ENCODE data around the gene ACYP1. TPM values are rescaled to one million over a fixed set of nuclear protein-coding genes. Genes with fewer than 3 reads are reported as not detected.

ACYP1 gene
- total RNA-seq, 2 experiments from 2014 or later: 65.0 to 97.5 TPM

DNA sequence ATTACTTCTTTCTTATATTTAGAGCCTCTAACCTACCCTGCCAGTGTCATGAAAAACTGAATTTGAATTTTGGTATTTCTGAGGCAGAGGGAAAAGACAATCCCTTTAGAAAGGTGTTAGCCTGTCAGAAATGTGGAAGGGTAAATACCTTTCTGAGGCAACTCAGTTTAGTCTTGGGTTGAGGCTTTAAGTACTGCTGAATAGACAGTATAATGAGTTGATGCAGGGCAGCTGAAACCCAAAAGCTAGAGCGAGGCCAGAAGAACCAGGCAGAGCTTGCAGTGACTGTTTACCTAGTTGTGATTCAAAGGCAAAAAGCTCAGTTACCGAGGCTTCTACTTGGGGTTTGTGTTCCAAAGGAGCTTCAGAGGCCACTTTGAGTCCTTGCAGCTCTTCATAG is 24.3 kb upstream of the ACYP1 start:
- intact Hi-C loops (cut with micrococcal nuclease; ENCODE audit: unreplicated experiment): loop anchor here (1.0 kb wide), 3 partner anchors 142 to 227 kb away; no protein-coding TSS in a partner anchor
- Histone ChIP-seq H3K4me1 (ENCODE audit: insufficient read depth, low read length, poor library complexity, severe bottlenecking) (no peaks in the 10 kb centered on the region), H3K9me3 (ENCODE audit: low read length) (no peaks in the 10 kb centered on the region), H3K36me3 (ENCODE audit: insufficient read depth, low read length) (peaks cover 82% of the 10 kb centered on the region), H3K4me2 (ENCODE audit: low read length) (no peak overlapping the region), H3K79me2 (ENCODE audit: insufficient read depth, low read depth, low read length) (no peaks in the 10 kb centered on the region), H2AFZ (ENCODE audit: low read length) (no peak overlapping the region), H3K27ac (ENCODE audit: low read depth, low read length, poor library complexity, severe bottlenecking) (no peak overlapping the region), H3K4me3 (ENCODE audit: low read depth, low read length, poor library complexity, severe bottlenecking) (no peak overlapping the region), H4K20me1 (ENCODE audit: insufficient read depth, low read length) (no peaks in the 10 kb centered on the region), H3K9me2 (ENCODE audit: insufficient read depth, low read length) (no peaks in the 10 kb centered on the region)
- BruUV-seq (replicated peaks): no TSS peak
- ChIA-PET POLR2A (interaction anchor here (0.9 to 1.2 kb wide), 3 partner anchors 13 to 30 kb away, joined by 3 read pairs; no protein-coding TSS in a partner anchor), CTCF (ENCODE audit: unreplicated experiment) (interaction anchor here (0.6 to 1.7 kb wide), 5 partner anchors 39 to 232 kb away, joined by 3 to 4 read pairs (median 3); no protein-coding TSS in a partner anchor)
- DNase-seq (ENCODE audit: low spot score): no peak
- TF ChIP-seq, protein P1, sequence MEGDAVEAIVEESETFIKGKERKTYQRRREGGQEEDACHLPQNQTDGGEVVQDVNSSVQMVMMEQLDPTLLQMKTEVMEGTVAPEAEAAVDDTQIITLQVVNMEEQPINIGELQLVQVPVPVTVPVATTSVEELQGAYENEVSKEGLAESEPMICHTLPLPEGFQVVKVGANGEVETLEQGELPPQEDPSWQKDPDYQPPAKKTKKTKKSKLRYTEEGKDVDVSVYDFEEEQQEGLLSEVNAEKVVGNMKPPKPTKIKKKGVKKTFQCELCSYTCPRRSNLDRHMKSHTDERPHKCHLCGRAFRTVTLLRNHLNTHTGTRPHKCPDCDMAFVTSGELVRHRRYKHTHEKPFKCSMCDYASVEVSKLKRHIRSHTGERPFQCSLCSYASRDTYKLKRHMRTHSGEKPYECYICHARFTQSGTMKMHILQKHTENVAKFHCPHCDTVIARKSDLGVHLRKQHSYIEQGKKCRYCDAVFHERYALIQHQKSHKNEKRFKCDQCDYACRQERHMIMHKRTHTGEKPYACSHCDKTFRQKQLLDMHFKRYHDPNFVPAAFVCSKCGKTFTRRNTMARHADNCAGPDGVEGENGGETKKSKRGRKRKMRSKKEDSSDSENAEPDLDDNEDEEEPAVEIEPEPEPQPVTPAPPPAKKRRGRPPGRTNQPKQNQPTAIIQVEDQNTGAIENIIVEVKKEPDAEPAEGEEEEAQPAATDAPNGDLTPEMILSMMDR (conservative IDR thresholded peaks at IDR 0.05; ENCODE audit: low read length): no peak
- TF ChIP-seq EZH2phosphoT487 (IDR thresholded peaks at IDR 0.05; ENCODE audit: borderline replicate concordance, low read depth, low read length): no peak

DNA sequence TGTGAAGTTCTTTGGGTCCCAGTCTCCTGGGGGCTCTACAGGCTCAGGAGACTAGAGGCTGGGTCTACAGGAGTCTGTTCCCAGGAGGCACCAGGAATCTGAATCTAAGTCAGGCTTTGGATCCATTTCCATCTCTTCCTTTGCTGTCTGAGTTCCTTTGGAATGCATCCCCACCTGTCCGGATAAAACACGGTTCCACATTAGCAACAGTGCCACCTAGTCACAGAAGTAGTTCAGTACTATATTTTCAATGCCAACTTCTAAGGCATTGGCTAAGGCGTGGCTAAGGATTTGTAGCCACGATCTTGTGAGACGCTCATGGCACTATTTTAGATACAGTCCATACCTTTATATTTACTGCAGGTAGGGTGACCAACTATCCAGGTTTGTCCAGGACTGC is 20.7 kb upstream of the ACYP1 start:
- no peaks in the 10 kb centered on the region for H3K4me1 ChIP-seq (ENCODE audit: insufficient read depth, low read length, poor library complexity, severe bottlenecking)
- no peaks in the 10 kb centered on the region for H4K20me1 ChIP-seq (ENCODE audit: insufficient read depth, low read length)
- H2AFZ ChIP-seq (ENCODE audit: low read length): no peak overlapping the region
- no peak for DNase-seq (ENCODE audit: low spot score)
- H3K79me2 ChIP-seq (ENCODE audit: insufficient read depth, low read depth, low read length): no peaks in the 10 kb centered on the region
- H3K4me2 ChIP-seq (ENCODE audit: low read length): no peak overlapping the region
- no peak overlapping the region for H3K4me3 ChIP-seq (ENCODE audit: low read depth, low read length, poor library complexity, severe bottlenecking)
- H3K27ac ChIP-seq (ENCODE audit: low read depth, low read length, poor library complexity, severe bottlenecking): no peak overlapping the region
- H3K36me3 ChIP-seq (ENCODE audit: insufficient read depth, low read length): peaks cover 74% of the 10 kb centered on the region
- H3K9me2 ChIP-seq (ENCODE audit: insufficient read depth, low read length): no peaks in the 10 kb centered on the region
- ChIA-PET CTCF (ENCODE audit: unreplicated experiment) (no interaction called here), POLR2A (no interaction called here)
- intact Hi-C loops (cut with micrococcal nuclease; ENCODE audit: unreplicated experiment): no loop called here
- BruUV-seq (replicated peaks): no TSS peak
- no peak for TF ChIP-seq EZH2phosphoT487 (IDR thresholded peaks at IDR 0.05; ENCODE audit: borderline replicate concordance, low read depth, low read length)
- TF ChIP-seq, protein P1 (conservative IDR thresholded peaks at IDR 0.05; ENCODE audit: low read length): peak; percentile 36; the same call in 1 of the 2 replicates
- no peaks in the 10 kb centered on the region for H3K9me3 ChIP-seq (ENCODE audit: low read length)

DNA sequence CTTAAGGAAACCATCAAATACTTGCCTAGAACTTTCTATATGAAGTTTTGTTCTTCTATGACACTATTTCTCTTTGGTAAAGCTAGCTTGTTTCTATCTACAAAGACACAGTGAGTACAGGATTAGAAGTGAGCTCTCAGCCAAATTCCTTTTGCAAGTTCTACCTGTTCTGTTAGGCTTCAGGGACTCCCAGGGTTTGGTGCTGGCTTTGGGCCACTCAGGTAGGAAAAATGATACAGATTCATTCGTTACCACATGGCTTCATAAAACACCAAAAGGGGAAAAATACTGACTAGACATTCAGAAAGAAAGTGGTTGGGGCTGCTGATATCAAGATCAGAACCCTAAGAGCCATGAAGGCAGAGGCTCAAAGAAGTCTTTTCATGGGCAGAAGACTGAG is 19.4 kb upstream of the ACYP1 start:
- H2AFZ ChIP-seq (ENCODE audit: low read length): no peak overlapping the region
- no peak overlapping the region for H3K4me2 ChIP-seq (ENCODE audit: low read length)
- intact Hi-C loops (cut with micrococcal nuclease; ENCODE audit: unreplicated experiment): no loop called here
- no TSS peak for BruUV-seq (replicated peaks)
- no peaks in the 10 kb centered on the region for H4K20me1 ChIP-seq (ENCODE audit: insufficient read depth, low read length)
- H3K27ac ChIP-seq (ENCODE audit: low read depth, low read length, poor library complexity, severe bottlenecking): no peak overlapping the region
- no peaks in the 10 kb centered on the region for H3K9me3 ChIP-seq (ENCODE audit: low read length)
- no peak for TF ChIP-seq EZH2phosphoT487 (IDR thresholded peaks at IDR 0.05; ENCODE audit: borderline replicate concordance, low read depth, low read length)
- TF ChIP-seq, protein P1 (conservative IDR thresholded peaks at IDR 0.05; ENCODE audit: low read length): no peak
- ChIA-PET CTCF (ENCODE audit: unreplicated experiment) (no interaction called here), POLR2A (interaction anchor here (0.6 kb wide), 1 partner anchor 228 kb away, joined by 3 read pairs; no protein-coding TSS in a partner anchor)
- no peak overlapping the region for H3K4me3 ChIP-seq (ENCODE audit: low read depth, low read length, poor library complexity, severe bottlenecking)
- no peak for DNase-seq (ENCODE audit: low spot score)
- peaks cover 67% of the 10 kb centered on the region for H3K36me3 ChIP-seq (ENCODE audit: insufficient read depth, low read length)
- H3K9me2 ChIP-seq (ENCODE audit: insufficient read depth, low read length): no peaks in the 10 kb centered on the region
- no peaks in the 10 kb centered on the region for H3K79me2 ChIP-seq (ENCODE audit: insufficient read depth, low read depth, low read length)
- H3K4me1 ChIP-seq (ENCODE audit: insufficient read depth, low read length, poor library complexity, severe bottlenecking): no peaks in the 10 kb centered on the region
